Liver (tissue), 9 donors: ENCODE data around the gene FAM78A. TPM values are rescaled to one million over a fixed set of nuclear protein-coding genes. Genes with fewer than 3 reads are reported as not detected.

Experiments used
- DNase-seq: peaks from one replicate; pipeline ENCODE4 v3.0.0-alpha.2; 2017; ENCODE audit warnings: low spot score
- H3K27ac ChIP-seq, 2 donors: one replicate each; pipeline ENCODE4 v1.7.0; 2013; ENCODE audit warnings: inconsistent platforms in 2 of 2, low read length in 2 of 2, control low read depth in 1 of 2, low read depth in 1 of 2, mild to moderate bottlenecking in 1 of 2
- H3K27me3 ChIP-seq, 4 donors: one replicate each; pipeline versions ENCODE4 v1.6.1 to v1.7.0; 2013; ENCODE audit warnings: low read length in 3 of 4, inconsistent platforms in 1 of 4, mild to moderate bottlenecking in 1 of 4, moderate library complexity in 1 of 4; ENCODE audit not compliant: control insufficient read depth in 4 of 4, insufficient read depth in 4 of 4
- H3K36me3 ChIP-seq, 4 donors: one replicate each; pipeline versions ENCODE4 v1.6.1 to v1.7.0; 2013; ENCODE audit warnings: low read length in 3 of 4, mild to moderate bottlenecking in 3 of 4, low read depth in 1 of 4, moderate library complexity in 1 of 4; ENCODE audit not compliant: control insufficient read depth in 4 of 4, insufficient read depth in 3 of 4
- H3K4me1 ChIP-seq, 4 donors: one replicate each; pipeline versions ENCODE4 v1.6.1 to v1.7.0; 2013; ENCODE audit warnings: low read length in 3 of 4, mild to moderate bottlenecking in 3 of 4, moderate library complexity in 1 of 4; ENCODE audit not compliant: control insufficient read depth in 4 of 4, insufficient read depth in 4 of 4
- H3K4me3 ChIP-seq, 3 donors: one replicate each; pipeline versions ENCODE4 v1.6.1 to v1.7.0; 2013; ENCODE audit warnings: low read length in 3 of 3, control low read depth in 1 of 3, low read depth in 1 of 3, mild to moderate bottlenecking in 1 of 3
- H3K9ac ChIP-seq, 2 donors: one replicate each; pipeline ENCODE4 v1.7.0; 2013; ENCODE audit warnings: low read length in 2 of 2, mild to moderate bottlenecking in 2 of 2, moderate library complexity in 2 of 2, control low read depth in 1 of 2, low read depth in 1 of 2
- H3K9me3 ChIP-seq, 4 donors: one replicate each; pipeline versions ENCODE4 v1.6.1 to v1.7.0; 2013; ENCODE audit warnings: low read length in 3 of 4; ENCODE audit not compliant: control insufficient read depth in 4 of 4
- EGR1 ChIP-seq, 2 donors: IDR thresholded peaks; 2 replicates each; pipeline ENCODE4 v1.6.1; 2016 to 2018; ENCODE audit warnings: antibody characterized with exemption in 2 of 2, low read depth in 2 of 2
- FOXA1 ChIP-seq: IDR thresholded peaks from 2 replicates; pipeline ENCODE4 v1.6.1; 2016; ENCODE audit warnings: antibody characterized with exemption
- FOXA2 ChIP-seq: IDR thresholded peaks from 2 replicates; pipeline ENCODE4 v1.6.1; 2016; ENCODE audit warnings: antibody characterized with exemption
- GABPA ChIP-seq, 2 donors: IDR thresholded peaks in 1 of 2; conservative IDR thresholded peaks in 1 of 2; 2 replicates each; pipeline ENCODE4 v1.6.1; 2016; ENCODE audit warnings: antibody characterized with exemption in 2 of 2, mild to moderate bottlenecking in 1 of 2, moderate library complexity in 1 of 2
- HNF4A ChIP-seq, 2 donors: conservative IDR thresholded peaks; 2 replicates each; pipeline ENCODE4 v1.6.1; 2016; ENCODE audit warnings: antibody characterized with exemption in 2 of 2, mild to moderate bottlenecking in 2 of 2
- HNF4G ChIP-seq: IDR thresholded peaks from 2 replicates; pipeline ENCODE4 v1.6.1; 2016; ENCODE audit warnings: antibody characterized with exemption
- JUND ChIP-seq, 2 donors: IDR thresholded peaks; 2 replicates each; pipeline ENCODE4 v1.6.1; 2016; ENCODE audit warnings: antibody characterized with exemption in 2 of 2
- MAX ChIP-seq: IDR thresholded peaks from 2 replicates; pipeline ENCODE4 v1.6.1; 2016; ENCODE audit warnings: antibody characterized with exemption
- NR2F2 ChIP-seq: IDR thresholded peaks from 2 replicates; pipeline ENCODE4 v1.6.1; 2016; ENCODE audit warnings: antibody characterized with exemption
- RAD21 ChIP-seq, 2 donors: IDR thresholded peaks; 2 replicates each; pipeline ENCODE4 v1.6.1; 2016; ENCODE audit warnings: antibody characterized with exemption in 2 of 2, mild to moderate bottlenecking in 2 of 2
- RXRA ChIP-seq, 2 donors: IDR thresholded peaks; 2 replicates each; pipeline ENCODE4 v1.6.1; 2017 to 2018; ENCODE audit warnings: antibody characterized with exemption in 2 of 2, mild to moderate bottlenecking in 1 of 2
- SP1 ChIP-seq: IDR thresholded peaks from 2 replicates; pipeline ENCODE4 v1.6.1; 2018; ENCODE audit warnings: antibody characterized with exemption, mild to moderate bottlenecking
- TAF1 ChIP-seq: conservative IDR thresholded peaks from 2 replicates; pipeline ENCODE4 v1.6.1; 2016; ENCODE audit warnings: antibody characterized with exemption, mild to moderate bottlenecking
- YY1 ChIP-seq: IDR thresholded peaks from 2 replicates; pipeline ENCODE4 v1.6.1; 2016; ENCODE audit warnings: antibody characterized with exemption, mild to moderate bottlenecking
- WGBS: extraction: QIAGEN DNeasy Blood & Tissue Kit; methylation state at CpG from one replicate; pipeline ENCODE4 v1.1.7; 2013; 5-methylcytosine and 5-hydroxymethylcytosine counted together
- polyA plus RNA-seq, 2 donors: library from polyadenylated mRNA; stranded (reverse) in 1 of 2; unstranded in 1 of 2; fragments of 200-250 nt in 1 of 2; fragments of >200 nt in 1 of 2; fragmentation: Nextera tagmentation in 1 of 2; extraction: Ambion mirVana in 1 of 2; gene quantifications; one replicate each; pipeline versions ENCODE4 v1.2.1 to v1.2.3, GENCODE V29; 2013 to 2015
- total RNA-seq, 2 donors: library from RNA; depleted of rRNA; stranded (reverse); fragments of >200 nt; gene quantifications; one replicate each; pipeline ENCODE4 v1.2.3, GENCODE V29; 2014
- TF ChIP-seq, protein P1 (sequence below): IDR thresholded peaks from 2 replicates; pipeline ENCODE4 v1.6.1; 2016; ENCODE audit warnings: antibody characterized with exemption, mild to moderate bottlenecking
- TF ChIP-seq, protein P2 (sequence below): fragments of 150-350 bp; IDR thresholded peaks from 2 replicates; pipeline ENCODE4 v1.5.1; 2017; ENCODE audit warnings: improper control_type of control experiment, low read depth, low read length; ENCODE audit not compliant: missing input control
- TF ChIP-seq, protein P3 (sequence below): IDR thresholded peaks from 2 replicates; pipeline ENCODE4 v1.6.1; 2016; ENCODE audit warnings: antibody characterized with exemption
- donor health status: healthy.
- donor health status: healthy.
- donor health status: healthy.
- donor health status: healthy.
- donor health status: healthy.

Gene FAM78A
- total and polyA plus RNA-seq, 4 donors = 0.25 to 6.6 (median 1.7) TPM

DNA sequence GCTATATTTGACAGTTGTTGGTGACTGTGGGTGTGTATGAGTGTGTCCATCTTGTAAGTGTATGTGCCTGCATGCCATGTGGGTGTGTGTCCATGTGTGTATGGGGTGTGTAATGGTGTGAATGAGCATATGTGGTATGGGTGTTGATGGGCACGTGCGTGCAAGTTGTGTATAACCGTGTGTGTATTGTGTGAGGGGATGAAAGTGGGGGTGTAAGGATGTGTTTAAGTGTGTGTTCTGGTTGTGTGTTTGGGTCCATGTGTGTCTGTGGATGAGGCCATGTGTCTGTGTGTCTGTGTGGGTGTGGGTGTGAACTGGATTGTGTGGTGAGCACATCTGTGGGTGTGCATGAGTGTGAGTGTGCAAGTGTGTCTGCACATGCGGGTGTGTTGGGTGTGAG is 5.9 kb upstream of the FAM78A start:
- WGBS = 80% methylated on average over 4 of the region's 4 CpGs
- H3K36me3 ChIP-seq = no peaks in the 10 kb centered on the region
- peaks cover 0 to 6% (median 1%) of the 10 kb centered on the region in 4 donors for H3K27me3 ChIP-seq
- no peak overlapping the region for H3K9ac ChIP-seq
- TF ChIP-seq EGR1 (IDR thresholded peaks at IDR 0.05; ENCODE audit: low read depth in 2 of 2) (no peak), NR2F2 (no peak), RAD21 (IDR thresholded peaks at IDR 0.05) (no peak), TAF1 (no peak), HNF4G (no peak), JUND (IDR thresholded peaks at IDR 0.05) (no peak), HNF4A (conservative IDR thresholded peaks at IDR 0.05) (no peak)
- TF ChIP-seq, protein P1, sequence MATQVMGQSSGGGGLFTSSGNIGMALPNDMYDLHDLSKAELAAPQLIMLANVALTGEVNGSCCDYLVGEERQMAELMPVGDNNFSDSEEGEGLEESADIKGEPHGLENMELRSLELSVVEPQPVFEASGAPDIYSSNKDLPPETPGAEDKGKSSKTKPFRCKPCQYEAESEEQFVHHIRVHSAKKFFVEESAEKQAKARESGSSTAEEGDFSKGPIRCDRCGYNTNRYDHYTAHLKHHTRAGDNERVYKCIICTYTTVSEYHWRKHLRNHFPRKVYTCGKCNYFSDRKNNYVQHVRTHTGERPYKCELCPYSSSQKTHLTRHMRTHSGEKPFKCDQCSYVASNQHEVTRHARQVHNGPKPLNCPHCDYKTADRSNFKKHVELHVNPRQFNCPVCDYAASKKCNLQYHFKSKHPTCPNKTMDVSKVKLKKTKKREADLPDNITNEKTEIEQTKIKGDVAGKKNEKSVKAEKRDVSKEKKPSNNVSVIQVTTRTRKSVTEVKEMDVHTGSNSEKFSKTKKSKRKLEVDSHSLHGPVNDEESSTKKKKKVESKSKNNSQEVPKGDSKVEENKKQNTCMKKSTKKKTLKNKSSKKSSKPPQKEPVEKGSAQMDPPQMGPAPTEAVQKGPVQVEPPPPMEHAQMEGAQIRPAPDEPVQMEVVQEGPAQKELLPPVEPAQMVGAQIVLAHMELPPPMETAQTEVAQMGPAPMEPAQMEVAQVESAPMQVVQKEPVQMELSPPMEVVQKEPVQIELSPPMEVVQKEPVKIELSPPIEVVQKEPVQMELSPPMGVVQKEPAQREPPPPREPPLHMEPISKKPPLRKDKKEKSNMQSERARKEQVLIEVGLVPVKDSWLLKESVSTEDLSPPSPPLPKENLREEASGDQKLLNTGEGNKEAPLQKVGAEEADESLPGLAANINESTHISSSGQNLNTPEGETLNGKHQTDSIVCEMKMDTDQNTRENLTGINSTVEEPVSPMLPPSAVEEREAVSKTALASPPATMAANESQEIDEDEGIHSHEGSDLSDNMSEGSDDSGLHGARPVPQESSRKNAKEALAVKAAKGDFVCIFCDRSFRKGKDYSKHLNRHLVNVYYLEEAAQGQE = no peak
- H3K9me3 ChIP-seq = no peaks in the 10 kb centered on the region
- H3K4me1 ChIP-seq = peaks cover 2 to 7% (median 3%) of the 10 kb centered on the region in 4 donors
- no peak for DNase-seq
- H3K4me3 ChIP-seq = no peak overlapping the region
- H3K27ac ChIP-seq = no peak overlapping the region

GRCh38 chr9:131281119-131281965 is 5.0 kb upstream of the FAM78A start:
- no peak for DNase-seq
- no peak overlapping the region for H3K4me3 ChIP-seq
- TF ChIP-seq HNF4A (conservative IDR thresholded peaks at IDR 0.05) = no peak
- TF ChIP-seq RXRA (IDR thresholded peaks at IDR 0.05) = no peak
- no peak for TF ChIP-seq SP1
- no peaks in the 10 kb centered on the region for H3K9me3 ChIP-seq
- H3K27me3 ChIP-seq = peaks cover 0 to 6% (median 1%) of the 10 kb centered on the region in 4 donors
- H3K27ac ChIP-seq = no peak overlapping the region
- no peaks in the 10 kb centered on the region for H3K36me3 ChIP-seq
- WGBS = 75% methylated on average over 17 of the region's 17 CpGs
- no peak overlapping the region for H3K9ac ChIP-seq
- H3K4me1 ChIP-seq = peaks cover 2 to 9% (median 4%) of the 10 kb centered on the region in 4 donors

- Histone ChIP-seq H3K36me3 (no peaks in the 10 kb centered on the region), H3K9me3 (no peaks in the 10 kb centered on the region), H3K4me1 (peaks cover 2 to 9% (median 4%) of the 10 kb centered on the region in 4 donors), H3K9ac (no peak overlapping the region), H3K4me3 (no peak overlapping the region), H3K27ac (no peak overlapping the region), H3K27me3 (peaks cover 0 to 6% (median 1%) of the 10 kb centered on the region in 4 donors)
- WGBS = 72% methylated on average over 3 of the region's 3 CpGs
- DNase-seq = no peak
- TF ChIP-seq, protein P2, sequence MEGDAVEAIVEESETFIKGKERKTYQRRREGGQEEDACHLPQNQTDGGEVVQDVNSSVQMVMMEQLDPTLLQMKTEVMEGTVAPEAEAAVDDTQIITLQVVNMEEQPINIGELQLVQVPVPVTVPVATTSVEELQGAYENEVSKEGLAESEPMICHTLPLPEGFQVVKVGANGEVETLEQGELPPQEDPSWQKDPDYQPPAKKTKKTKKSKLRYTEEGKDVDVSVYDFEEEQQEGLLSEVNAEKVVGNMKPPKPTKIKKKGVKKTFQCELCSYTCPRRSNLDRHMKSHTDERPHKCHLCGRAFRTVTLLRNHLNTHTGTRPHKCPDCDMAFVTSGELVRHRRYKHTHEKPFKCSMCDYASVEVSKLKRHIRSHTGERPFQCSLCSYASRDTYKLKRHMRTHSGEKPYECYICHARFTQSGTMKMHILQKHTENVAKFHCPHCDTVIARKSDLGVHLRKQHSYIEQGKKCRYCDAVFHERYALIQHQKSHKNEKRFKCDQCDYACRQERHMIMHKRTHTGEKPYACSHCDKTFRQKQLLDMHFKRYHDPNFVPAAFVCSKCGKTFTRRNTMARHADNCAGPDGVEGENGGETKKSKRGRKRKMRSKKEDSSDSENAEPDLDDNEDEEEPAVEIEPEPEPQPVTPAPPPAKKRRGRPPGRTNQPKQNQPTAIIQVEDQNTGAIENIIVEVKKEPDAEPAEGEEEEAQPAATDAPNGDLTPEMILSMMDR = no peak
- TF ChIP-seq NR2F2 = no peak
- no peak for TF ChIP-seq RXRA (IDR thresholded peaks at IDR 0.05)
- TF ChIP-seq, protein P3, sequence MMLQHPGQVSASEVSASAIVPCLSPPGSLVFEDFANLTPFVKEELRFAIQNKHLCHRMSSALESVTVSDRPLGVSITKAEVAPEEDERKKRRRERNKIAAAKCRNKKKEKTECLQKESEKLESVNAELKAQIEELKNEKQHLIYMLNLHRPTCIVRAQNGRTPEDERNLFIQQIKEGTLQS = no peak
- TF ChIP-seq JUND (IDR thresholded peaks at IDR 0.05) = no peak
- no peak for TF ChIP-seq EGR1 (IDR thresholded peaks at IDR 0.05; ENCODE audit: low read depth in 2 of 2)
- TF ChIP-seq FOXA2 = no peak
- TF ChIP-seq RAD21 (IDR thresholded peaks at IDR 0.05) = no peak
- no peak for TF ChIP-seq YY1
- no peak for TF ChIP-seq HNF4A (conservative IDR thresholded peaks at IDR 0.05)
- TF ChIP-seq TAF1 = no peak
- TF ChIP-seq SP1 = no peak
- TF ChIP-seq, protein P1 = no peak
- TF ChIP-seq GABPA (IDR thresholded peaks at IDR 0.05 in 1 of 2, conservative IDR thresholded peaks at IDR 0.05 in 1 of 2) = no peak
- no peak for TF ChIP-seq HNF4G
- no peak for TF ChIP-seq FOXA1
- TF ChIP-seq MAX = no peak
Observed at GRCh38 chr9:131280660-131281059, 4.3 kb upstream of the FAM78A start.
